Measurements from ENCODE around the gene CFAP74. TPM values are rescaled to one million over a fixed set of nuclear protein-coding genes. Genes with fewer than 3 reads are reported as not detected.
A peak's percentile ranks its signal among the peaks of the same experiment; 100 is the strongest.

The CFAP74 gene
- total RNA-seq, 6 experiments from 2014 or later = 0.16 to 3.5 (median 0.32) TPM; not detected in 1

DNA sequence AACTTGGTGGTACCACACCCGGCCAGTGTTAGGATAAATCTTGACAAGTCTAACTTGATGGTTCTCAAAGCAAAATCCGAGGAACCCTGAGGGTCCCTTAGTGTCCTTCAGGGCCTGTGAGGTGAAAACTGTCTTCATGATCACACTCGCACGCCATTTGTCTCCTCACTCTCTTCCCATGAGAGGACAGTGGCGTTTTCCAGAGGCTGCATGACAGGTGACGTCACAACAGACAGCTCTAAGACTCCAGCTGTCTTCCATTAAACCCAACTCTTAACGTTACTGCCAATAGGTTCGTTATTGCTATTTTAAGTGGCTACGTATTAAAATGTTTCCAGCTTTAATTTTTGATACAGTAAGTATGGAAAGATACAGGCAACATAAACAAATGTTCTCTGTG is 13.8 kb downstream of the CFAP74 start:
- no peaks in the 10 kb centered on the region for H3K27me3 ChIP-seq
- no peak overlapping the region for H3K4me3 ChIP-seq
- H3K4me1 ChIP-seq = no peaks in the 10 kb centered on the region
- ATAC-seq (peak in 3 of 4 donors; percentile 5 to 36 (median 26)), DNase-seq (no peak)
- H3K9me3 ChIP-seq = no peaks in the 10 kb centered on the region
- intact Hi-C loops (cut with DNase I) = no loop called here
- peak overlapping the region in 1 of 3 donors; percentile 70 for H3K27ac ChIP-seq
- no peaks in the 10 kb centered on the region for H3K36me3 ChIP-seq
- 71% methylated on average over 5 of the region's 9 CpGs for WGBS (ENCODE audit: insufficient coverage, low coverage, low lambda C conversion rate, missing lambda C conversion rate)
- TF ChIP-seq, protein P1, sequence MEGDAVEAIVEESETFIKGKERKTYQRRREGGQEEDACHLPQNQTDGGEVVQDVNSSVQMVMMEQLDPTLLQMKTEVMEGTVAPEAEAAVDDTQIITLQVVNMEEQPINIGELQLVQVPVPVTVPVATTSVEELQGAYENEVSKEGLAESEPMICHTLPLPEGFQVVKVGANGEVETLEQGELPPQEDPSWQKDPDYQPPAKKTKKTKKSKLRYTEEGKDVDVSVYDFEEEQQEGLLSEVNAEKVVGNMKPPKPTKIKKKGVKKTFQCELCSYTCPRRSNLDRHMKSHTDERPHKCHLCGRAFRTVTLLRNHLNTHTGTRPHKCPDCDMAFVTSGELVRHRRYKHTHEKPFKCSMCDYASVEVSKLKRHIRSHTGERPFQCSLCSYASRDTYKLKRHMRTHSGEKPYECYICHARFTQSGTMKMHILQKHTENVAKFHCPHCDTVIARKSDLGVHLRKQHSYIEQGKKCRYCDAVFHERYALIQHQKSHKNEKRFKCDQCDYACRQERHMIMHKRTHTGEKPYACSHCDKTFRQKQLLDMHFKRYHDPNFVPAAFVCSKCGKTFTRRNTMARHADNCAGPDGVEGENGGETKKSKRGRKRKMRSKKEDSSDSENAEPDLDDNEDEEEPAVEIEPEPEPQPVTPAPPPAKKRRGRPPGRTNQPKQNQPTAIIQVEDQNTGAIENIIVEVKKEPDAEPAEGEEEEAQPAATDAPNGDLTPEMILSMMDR (IDR thresholded peaks at IDR 0.05) = no peak
- no peak for TF ChIP-seq POLR2A (IDR thresholded peaks at IDR 0.05)

- Histone ChIP-seq H3K36me3 (no peaks in the 10 kb centered on the region), H3K4me1 (no peaks in the 10 kb centered on the region), H3K4me3 (no peak overlapping the region), H3K9me3 (no peaks in the 10 kb centered on the region), H3K27me3 (no peaks in the 10 kb centered on the region), H3K27ac (peak overlapping the region in 1 of 3 donors; percentile 70)
- intact Hi-C loops (cut with DNase I) = no loop called here
- peak in 1 of 3 donors; percentile 65 for DNase-seq
- peak; percentile 68 to 81 (median 72) for ATAC-seq
- no peak for TF ChIP-seq POLR2A (IDR thresholded peaks at IDR 0.05)
- TF ChIP-seq, protein P1 (IDR thresholded peaks at IDR 0.05) = no peak
- 47% methylated on average over 13 of the region's 22 CpGs for WGBS (ENCODE audit: insufficient coverage, low coverage, low lambda C conversion rate, missing lambda C conversion rate)
These were observed 14.5 kb downstream of the CFAP74 start for GRCh38 chr1:1989102-1989542.

GRCh38 chr1:1988061-1988945 is 15.3 kb downstream of the CFAP74 start:
- DNase-seq (no peak), ATAC-seq (no peak)
- H3K27me3 ChIP-seq = no peaks in the 10 kb centered on the region
- H3K27ac ChIP-seq = no peak overlapping the region
- intact Hi-C loops (cut with DNase I) = no loop called here
- no peaks in the 10 kb centered on the region for H3K36me3 ChIP-seq
- no peak overlapping the region for H3K4me3 ChIP-seq
- WGBS (ENCODE audit: insufficient coverage, low coverage, low lambda C conversion rate, missing lambda C conversion rate) = 52% methylated on average over 18 of the region's 29 CpGs
- TF ChIP-seq, protein P1 (IDR thresholded peaks at IDR 0.05) = no peak
- no peak for TF ChIP-seq POLR2A (IDR thresholded peaks at IDR 0.05)
- H3K4me1 ChIP-seq = no peaks in the 10 kb centered on the region
- no peaks in the 10 kb centered on the region for H3K9me3 ChIP-seq

DNA sequence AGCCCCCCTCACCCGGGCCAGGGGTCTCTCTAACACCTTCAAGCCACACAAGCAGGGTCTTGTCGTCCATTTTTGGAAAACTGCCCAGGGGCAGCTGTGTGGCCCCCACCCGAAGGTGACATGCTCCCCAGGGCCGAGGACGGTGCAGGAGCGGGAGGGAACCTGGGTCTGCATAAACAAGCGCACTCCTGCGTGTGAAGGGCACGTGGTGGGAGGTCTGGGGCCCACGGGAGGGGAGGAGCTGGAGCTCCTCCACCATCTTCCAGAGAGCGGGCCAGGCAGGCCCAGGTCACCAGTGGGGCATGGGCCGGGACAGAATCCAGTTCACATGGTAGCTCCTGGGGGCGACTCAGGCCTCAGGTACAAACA is 16.5 kb downstream of the CFAP74 start:
- Histone ChIP-seq H3K27ac (no peak overlapping the region), H3K27me3 (no peaks in the 10 kb centered on the region), H3K4me1 (no peaks in the 10 kb centered on the region), H3K9me3 (no peaks in the 10 kb centered on the region), H3K4me3 (no peak overlapping the region), H3K36me3 (no peaks in the 10 kb centered on the region)
- intact Hi-C loops (cut with DNase I) = no loop called here
- ATAC-seq = no peak
- no peak for DNase-seq
- TF ChIP-seq, protein P1 (IDR thresholded peaks at IDR 0.05) = no peak
- WGBS (ENCODE audit: insufficient coverage, low coverage, low lambda C conversion rate, missing lambda C conversion rate) = 81% methylated on average over 8 of the region's 13 CpGs
